HG02610 (cell line): ENCODE results near the gene SPATA2L.
"Not testable (repeated sequence)": the region's sequence is repeated elsewhere in the genome, so short reads cannot be mapped to it uniquely, and the experiment has no call there.

Source experiments
- ATAC-seq: cut with Tn5 transposase; IDR thresholded peaks from one replicate; pipeline ENCODE4 v1.9.1; 2021; ENCODE audit warnings: mild to moderate bottlenecking, moderate library complexity; ENCODE audit not compliant: unreplicated experiment

SPATA2L gene

GRCh38 chr16:89709166-89709565 is 7.7 kb upstream of the SPATA2L start:
- ATAC-seq: no peak

DNA sequence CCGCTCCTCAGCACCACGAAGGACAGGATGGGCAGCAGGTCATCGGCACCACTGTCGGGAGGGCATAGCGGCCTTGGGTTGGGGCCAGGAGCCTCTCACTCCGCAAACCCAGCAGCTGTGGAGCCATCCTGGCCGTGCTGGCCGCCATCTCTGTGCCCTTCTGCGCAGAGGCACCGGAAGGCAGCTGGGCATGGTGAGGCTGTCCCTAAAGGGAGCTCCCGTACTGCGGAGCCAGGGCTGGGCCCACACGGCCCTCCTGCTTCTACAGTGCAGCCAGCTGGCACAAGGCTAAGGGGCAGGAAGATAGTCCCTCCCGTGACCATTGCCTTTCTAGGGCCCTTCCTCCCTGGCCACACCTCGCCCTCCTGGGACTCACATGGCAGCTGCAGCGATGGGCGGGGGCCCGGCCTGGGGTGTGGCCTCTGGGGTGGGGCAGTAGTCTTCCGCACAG is 7.0 kb upstream of the SPATA2L start:
- ATAC-seq: no peak

GRCh38 chr16:89707695-89708094 is 6.2 kb upstream of the SPATA2L start:
- ATAC-seq: no peak

DNA sequence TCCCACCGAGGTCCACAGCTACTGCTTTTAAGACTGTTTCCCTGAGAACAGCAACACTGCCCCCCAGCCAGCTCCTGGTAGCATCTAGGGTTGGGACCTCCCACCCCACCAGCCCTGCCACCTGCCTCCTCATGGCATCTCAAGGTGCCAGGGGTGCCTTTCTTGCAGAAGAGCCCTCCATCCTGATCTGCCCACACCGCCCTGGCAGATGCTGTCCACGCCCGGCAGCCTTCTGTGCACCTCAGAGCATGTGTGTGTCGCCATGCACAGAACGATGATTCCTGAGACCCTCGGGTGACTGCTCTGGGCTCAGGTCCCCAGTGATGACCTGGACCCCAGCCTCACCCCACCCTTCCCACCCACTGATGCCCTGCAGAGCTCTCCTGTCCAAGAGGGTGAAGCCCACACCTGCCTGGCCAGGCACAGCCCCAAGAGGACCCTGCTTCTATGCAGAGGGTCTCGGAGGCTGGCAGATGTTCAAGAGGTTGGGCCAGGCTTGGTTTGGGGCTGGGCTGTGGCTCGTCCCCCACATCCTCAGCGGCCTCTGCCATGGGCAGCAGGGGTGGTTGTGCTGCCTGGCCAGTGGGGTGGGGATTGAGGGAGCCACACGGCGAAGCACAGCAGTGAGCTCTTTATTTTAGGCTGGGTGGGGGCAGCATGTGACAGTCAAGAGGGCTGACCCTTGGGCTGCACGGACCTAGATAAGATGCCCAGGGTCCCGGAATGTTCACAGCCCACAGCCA is 5.2 kb upstream of the SPATA2L start:
- ATAC-seq: no peak

DNA sequence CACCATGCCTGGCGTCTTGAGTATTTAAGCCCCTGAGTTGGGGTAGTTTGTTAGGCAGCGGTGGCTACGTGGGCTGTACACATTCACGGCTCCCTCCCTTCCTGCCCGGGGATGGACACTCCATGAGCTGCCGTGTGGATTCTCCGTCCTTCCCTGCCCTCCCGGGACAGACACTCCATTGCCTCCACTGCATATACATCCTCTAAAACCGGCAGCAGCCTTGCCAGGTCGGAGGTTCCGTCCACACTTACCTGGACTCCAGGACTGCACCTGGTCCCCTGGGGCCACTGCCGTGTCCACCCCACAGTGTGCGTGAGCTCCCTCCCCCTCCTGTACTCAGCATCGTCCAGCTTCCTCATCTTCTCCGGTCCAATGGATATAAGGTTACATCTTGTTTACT is 3.5 kb upstream of the SPATA2L start:
- ATAC-seq: no peak

- no peak for ATAC-seq
These were observed 2.8 kb upstream of the SPATA2L start for GRCh38 chr16:89704281-89704680.

- ATAC-seq: no peak
These were observed 668 bp downstream of the SPATA2L start for GRCh38 chr16:89700649-89701424.

GRCh38 chr16:89700100-89700648 is 1.3 kb downstream of the SPATA2L start:
- ATAC-seq: peak; percentile 30

DNA sequence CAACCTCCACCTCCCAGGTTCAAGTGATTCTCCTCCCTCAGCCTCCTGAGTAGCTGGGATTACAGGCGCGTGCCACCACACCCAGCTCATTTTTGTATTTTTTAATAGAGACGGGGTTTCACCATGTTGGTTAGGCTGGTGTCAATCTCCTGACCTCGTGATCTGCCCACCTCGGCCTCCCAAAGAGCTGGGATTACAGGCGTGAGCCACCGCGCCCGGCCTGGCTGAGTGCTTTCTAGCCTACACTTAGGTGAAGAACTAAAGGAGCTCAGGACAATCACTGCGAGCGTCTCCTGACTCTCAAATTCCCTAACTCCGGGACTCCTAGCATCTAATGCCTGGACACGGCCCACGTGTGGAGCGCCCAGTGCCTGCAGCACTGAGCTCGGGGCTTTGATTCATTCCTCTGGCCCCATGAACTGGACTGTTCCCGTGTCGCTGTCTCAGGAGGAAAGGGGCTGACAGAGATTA is 1.8 kb downstream of the SPATA2L start:
- ATAC-seq: not testable (repeated sequence)

GRCh38 chr16:89698717-89699116 is 2.8 kb downstream of the SPATA2L start:
- not testable (repeated sequence) for ATAC-seq

DNA sequence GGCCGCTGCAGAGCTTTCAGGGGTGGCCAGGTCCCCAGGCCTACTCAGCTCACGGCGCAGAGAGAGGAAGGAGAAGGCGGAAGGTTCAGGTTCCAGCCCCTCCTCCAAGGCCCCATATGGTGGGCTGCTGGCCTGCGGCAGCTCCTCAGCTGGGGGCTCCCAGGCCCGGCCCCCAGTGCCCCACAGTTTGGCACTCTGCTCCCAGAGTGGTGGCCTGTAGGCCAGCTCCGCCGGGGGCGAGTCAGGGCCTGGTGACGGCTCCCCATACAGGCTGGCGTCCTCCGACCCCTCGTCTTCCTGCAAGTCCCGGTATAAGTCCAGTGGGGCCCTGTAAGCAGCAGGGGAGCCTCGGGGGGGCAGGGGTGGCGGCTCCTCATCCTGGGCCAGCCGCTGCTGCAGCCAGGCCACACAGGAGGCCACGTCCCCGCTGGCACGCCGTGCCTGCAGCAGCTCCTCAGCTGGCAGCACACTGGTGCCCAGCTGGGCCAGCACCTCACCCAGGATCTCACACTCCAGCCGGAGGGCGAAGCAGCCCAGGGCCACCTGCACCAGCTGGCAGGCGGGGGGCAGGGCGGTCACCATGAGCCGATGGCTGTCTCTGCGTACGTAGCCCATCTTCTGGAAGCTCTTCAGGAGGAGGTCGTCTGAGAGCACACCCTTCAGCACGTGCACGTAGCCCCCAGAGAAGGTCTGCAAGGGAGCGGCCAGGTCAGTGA is 3.7 kb downstream of the SPATA2L start:
- ATAC-seq: no peak

- ATAC-seq: no peak
These were observed 4.3 kb downstream of the SPATA2L start for GRCh38 chr16:89697161-89697615.

DNA sequence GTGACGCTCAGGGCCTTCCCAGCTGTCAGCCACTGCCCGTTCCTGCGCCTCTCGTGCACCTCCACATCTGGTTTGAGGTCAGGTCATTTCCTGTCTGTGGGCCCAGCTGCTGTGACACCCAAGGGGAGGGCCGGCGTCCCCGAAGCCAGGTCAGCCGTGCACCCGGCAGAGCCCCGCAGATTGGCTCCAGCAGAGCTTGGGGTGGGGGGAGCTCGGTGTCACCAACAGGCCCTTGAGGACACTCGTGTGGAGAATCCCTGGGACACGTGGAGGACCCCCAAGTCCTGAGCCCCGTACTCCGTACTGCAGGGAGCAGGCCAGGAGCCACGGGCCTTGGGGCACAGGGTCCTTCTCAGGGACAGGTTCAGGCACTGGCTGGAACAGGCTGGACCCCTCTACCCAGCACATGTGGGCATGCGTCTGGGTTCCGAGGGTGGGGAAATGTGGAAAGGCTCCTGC is 4.8 kb downstream of the SPATA2L start:
- ATAC-seq: no peak

- ATAC-seq: no peak
These were observed 5.4 kb downstream of the SPATA2L start for GRCh38 chr16:89695875-89696669.

- ATAC-seq: no peak
These were observed 6.2 kb downstream of the SPATA2L start for GRCh38 chr16:89695086-89695874.

DNA sequence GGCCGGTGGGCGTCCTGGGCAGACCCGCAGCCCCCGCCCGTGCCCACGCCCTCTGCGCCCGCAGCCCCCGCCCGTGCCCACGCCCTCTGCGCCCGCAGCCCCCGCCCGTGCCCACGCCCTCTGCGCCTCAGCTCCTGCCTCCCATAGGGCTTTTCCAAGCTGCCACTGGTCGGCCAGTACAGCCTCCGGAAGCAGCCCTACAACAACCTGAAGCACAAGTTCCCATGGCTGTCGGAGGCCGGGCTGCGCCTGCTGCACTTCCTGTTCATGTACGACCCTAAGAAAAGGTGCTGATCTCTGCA is 6.8 kb downstream of the SPATA2L start:
- not testable (repeated sequence) for ATAC-seq

DNA sequence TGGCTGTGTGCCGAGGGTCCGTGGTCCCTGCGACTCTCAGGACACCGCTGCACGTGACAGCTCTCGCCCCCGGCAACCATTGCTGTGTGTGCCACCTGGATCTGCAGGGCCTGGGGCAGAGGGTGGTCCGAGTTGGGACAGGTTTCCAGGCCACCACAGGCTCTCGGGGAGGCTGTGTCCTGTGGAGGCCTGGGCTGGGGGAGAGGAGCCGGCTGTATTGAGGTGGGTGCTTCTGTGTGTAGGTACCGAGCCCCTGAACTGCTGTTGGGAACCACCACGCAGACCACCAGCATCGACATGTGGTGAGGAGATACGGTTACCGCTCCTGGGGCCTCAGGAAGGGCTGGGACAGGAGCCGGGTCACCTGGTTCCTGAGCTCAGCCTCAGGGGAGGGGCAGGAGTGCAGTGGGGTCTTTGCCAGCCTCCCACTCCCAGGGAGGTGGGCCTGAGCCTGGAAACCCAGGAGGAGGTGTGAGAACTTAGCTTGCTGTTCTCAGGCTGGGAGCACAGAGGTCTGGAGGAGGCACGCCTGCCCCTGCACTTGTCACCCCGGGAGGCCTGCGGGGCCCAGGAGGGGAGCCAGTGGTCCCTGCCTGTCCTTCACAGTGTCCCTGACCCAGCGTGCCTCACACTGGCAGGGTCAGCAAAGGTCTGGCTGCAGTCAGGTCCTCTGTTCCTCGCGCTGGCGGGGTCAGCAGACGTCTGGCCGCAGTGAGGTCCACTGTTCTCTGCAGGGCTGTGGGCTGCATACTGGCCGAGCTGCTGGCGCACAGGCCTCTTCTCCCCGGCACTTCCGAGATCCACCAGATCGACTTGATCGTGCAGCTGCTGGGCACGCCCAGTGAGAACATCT is 7.3 kb downstream of the SPATA2L start:
- ATAC-seq: no peak

- no peak for ATAC-seq
These were observed 8.2 kb downstream of the SPATA2L start for GRCh38 chr16:89693289-89693731.
